Smooth muscle cell (in vitro differentiated cells): Measurements from ENCODE around the gene NDUFA7. TPM values are rescaled to one million over a fixed set of nuclear protein-coding genes. Genes with fewer than 3 reads are reported as not detected.
"Not testable (repeated sequence)": the region's sequence is repeated elsewhere in the genome, so short reads cannot be mapped to it uniquely, and the experiment has no call there.

Experiments
- DNase-seq: peaks from one replicate; lab custom pipeline; 2025; ENCODE audit not compliant: unreplicated experiment; lab: John Stamatoyannopoulos, UW
- H2AFZ ChIP-seq: fragments of 200-600 bp; sonication (generic); 2 replicates; pipeline ENCODE4 v1.6.0; 2016; ENCODE audit warnings: antibody characterized with exemption, low read depth, mild to moderate bottlenecking
- H3F3A ChIP-seq: fragments of 200-600 bp; sonication (generic); 2 replicates; pipeline ENCODE4 v1.6.0; 2017; ENCODE audit warnings: antibody characterized with exemption, low read depth
- H3K27ac ChIP-seq: fragments of 200-600 bp; sonication (generic); 2 replicates; pipeline ENCODE4 v1.5.1; 2016; ENCODE audit warnings: low read depth, mild to moderate bottlenecking
- H3K27me3 ChIP-seq: fragments of 200-600 bp; sonication (generic); 2 replicates; pipeline ENCODE4 v1.6.1; 2016; ENCODE audit warnings: low read depth, mild to moderate bottlenecking
- H3K36me3 ChIP-seq: fragments of 200-600 bp; sonication (generic); 2 replicates; pipeline ENCODE4 v1.5.1; 2016; ENCODE audit warnings: low read depth
- H3K4me1 ChIP-seq: fragments of 200-600 bp; sonication (generic); 2 replicates; pipeline ENCODE4 v1.5.1; 2016; ENCODE audit warnings: low read depth
- H3K4me2 ChIP-seq: fragments of 200-600 bp; sonication (generic); 2 replicates; pipeline ENCODE4 v1.6.0; 2016; ENCODE audit warnings: mild to moderate bottlenecking
- H3K4me3 ChIP-seq: fragments of 200-600 bp; sonication (generic); 2 replicates; pipeline ENCODE4 v1.5.1; 2016; ENCODE audit warnings: mild to moderate bottlenecking
- H3K79me2 ChIP-seq: fragments of 200-600 bp; sonication (generic); 2 replicates; pipeline ENCODE4 v1.6.0; 2016; ENCODE audit warnings: low read depth, mild to moderate bottlenecking
- H3K9ac ChIP-seq: fragments of 200-600 bp; sonication (generic); 2 replicates; pipeline ENCODE4 v1.6.0; 2016; ENCODE audit warnings: low read depth
- H3K9me3 ChIP-seq: fragments of 200-600 bp; sonication (generic); replicated peaks from 2 replicates; pipeline ENCODE4 v1.5.1; 2016; ENCODE audit warnings: low read depth
- H4K20me1 ChIP-seq: fragments of 200-600 bp; sonication (generic); 2 replicates; pipeline ENCODE4 v1.6.0; 2016; ENCODE audit warnings: low read depth
- CTCF ChIP-seq: fragments of 200-600 bp; sonication (generic); IDR thresholded peaks from 2 replicates; pipeline ENCODE4 v1.5.1; 2017; ENCODE audit warnings: borderline replicate concordance, mild to moderate bottlenecking, antibody characterized with exemption; ENCODE audit not compliant: insufficient read depth, poor library complexity, severe bottlenecking
- WGBS: methylation state at CpG from one replicate; pipeline ENCODE4 v1.1.7; 2016; ENCODE audit warnings: low lambda C conversion rate; 5-methylcytosine and 5-hydroxymethylcytosine counted together
- polyA plus RNA-seq: library from polyadenylated mRNA; unstranded; fragments of >200 nt; fragmentation: Nextera tagmentation; extraction: Ambion mirVana; gene quantifications from 2 replicates; pipeline ENCODE4 v1.2.1, GENCODE V29; 2016
- total RNA-seq: library from RNA; depleted of rRNA; stranded (reverse); fragments of >200 nt; gene quantifications from 2 replicates; pipeline ENCODE4 v1.2.3, GENCODE V29; 2014

Gene NDUFA7
- total and polyA plus RNA-seq, 2 experiments from 2014 or later = 17.3 to 80.4 TPM

GRCh38 chr19:8276508-8276907, 44.7 kb downstream of the NDUFA7 start:
- H3K27ac ChIP-seq, H3K4me3 ChIP-seq, H3K79me2 ChIP-seq, H3K9me3 ChIP-seq, H3K4me1 ChIP-seq, H2AFZ ChIP-seq, DNase-seq, H4K20me1 ChIP-seq, H3K36me3 ChIP-seq, H3K4me2 ChIP-seq, H3F3A ChIP-seq, H3K9ac ChIP-seq, H3K27me3 ChIP-seq: not testable (repeated sequence)
- WGBS = no CpG with 5 or more reads among the region's 9 CpGs

DNA sequence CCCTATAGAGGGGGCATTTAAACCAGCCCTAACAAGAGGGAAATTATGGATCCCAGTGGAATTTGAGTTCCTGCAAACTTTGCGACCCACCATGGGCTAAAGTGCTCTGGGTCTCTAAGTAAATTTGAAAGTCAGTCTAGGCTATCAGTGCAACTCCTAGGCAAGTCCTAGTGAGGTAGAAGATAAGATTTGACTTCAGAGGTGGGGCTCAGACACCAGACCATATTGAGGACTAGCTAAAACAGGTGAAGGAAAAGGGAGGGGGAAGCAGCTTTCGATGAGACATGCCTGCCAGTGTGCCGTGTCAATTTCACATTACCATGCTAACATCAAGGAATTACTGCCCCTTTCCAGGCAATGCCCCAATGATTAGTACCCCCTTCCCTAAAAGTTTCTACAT, 51.5 kb downstream of the NDUFA7 start:
- Histone ChIP-seq H3K9ac (no peak overlapping the region), H3K9me3 (no peaks in the 10 kb centered on the region), H3F3A (no peaks in the 10 kb centered on the region), H3K27ac (no peak overlapping the region), H3K4me2 (no peak overlapping the region), H4K20me1 (no peaks in the 10 kb centered on the region), H3K27me3 (no peaks in the 10 kb centered on the region), H2AFZ (no peak overlapping the region), H3K4me1 (no peaks in the 10 kb centered on the region), H3K36me3 (no peaks in the 10 kb centered on the region), H3K4me3 (no peak overlapping the region), H3K79me2 (no peaks in the 10 kb centered on the region)
- no peak for DNase-seq
- 94% methylated on average over 3 of the region's 3 CpGs for WGBS
- no peak for TF ChIP-seq CTCF

DNA sequence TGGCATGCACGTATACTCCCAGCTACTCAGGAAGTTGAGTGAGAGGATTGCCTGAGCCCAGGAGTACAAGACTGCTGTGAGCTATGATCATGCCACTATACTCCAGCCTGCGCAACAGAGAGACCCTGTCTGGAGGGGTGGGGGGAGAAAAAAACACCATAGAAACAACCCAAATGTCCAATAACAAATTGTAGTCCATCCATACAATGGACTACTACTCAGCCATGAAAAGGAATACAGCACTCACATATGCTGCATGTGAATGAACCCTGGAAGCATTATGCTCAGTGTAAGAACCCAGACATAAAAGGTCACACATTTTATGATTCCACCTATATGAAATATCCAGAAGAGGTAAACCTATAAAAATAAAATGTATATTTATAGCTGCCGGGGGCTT, 55.3 kb downstream of the NDUFA7 start:
- TF ChIP-seq CTCF = no peak
- Histone ChIP-seq H3K9ac (no peak overlapping the region), H3F3A (no peaks in the 10 kb centered on the region), H3K4me3 (no peak overlapping the region), H3K4me1 (no peaks in the 10 kb centered on the region), H3K4me2 (no peak overlapping the region), H3K27me3 (no peaks in the 10 kb centered on the region), H4K20me1 (no peaks in the 10 kb centered on the region), H3K9me3 (no peaks in the 10 kb centered on the region), H2AFZ (no peak overlapping the region), H3K27ac (no peak overlapping the region), H3K36me3 (no peaks in the 10 kb centered on the region), H3K79me2 (no peaks in the 10 kb centered on the region)
- DNase-seq = no peak
- WGBS = 89% methylated on average over 3 of the region's 3 CpGs

GRCh38 chr19:8264248-8264647, 56.9 kb downstream of the NDUFA7 start:
- not testable (repeated sequence) for H3F3A ChIP-seq

GRCh38 chr19:8262431-8262830, 58.7 kb downstream of the NDUFA7 start:
- H3K4me2 ChIP-seq = no peak overlapping the region
- no peaks in the 10 kb centered on the region for H4K20me1 ChIP-seq
- H3K4me3 ChIP-seq = no peak overlapping the region
- no peak overlapping the region for H3K27ac ChIP-seq
- no peaks in the 10 kb centered on the region for H3K27me3 ChIP-seq
- TF ChIP-seq CTCF = no peak
- no peak overlapping the region for H2AFZ ChIP-seq
- H3K79me2 ChIP-seq = no peaks in the 10 kb centered on the region
- WGBS = 93% methylated on average over 6 of the region's 6 CpGs
- no peak for DNase-seq
- no peaks in the 10 kb centered on the region for H3K9me3 ChIP-seq
- no peaks in the 10 kb centered on the region for H3K4me1 ChIP-seq
- no peaks in the 10 kb centered on the region for H3K36me3 ChIP-seq
- no peak overlapping the region for H3K9ac ChIP-seq
- no peaks in the 10 kb centered on the region for H3F3A ChIP-seq

More at GRCh38 chr19:8264248-8264647, 56.9 kb downstream of the NDUFA7 start:
- H3K4me2 ChIP-seq, H3K36me3 ChIP-seq, H4K20me1 ChIP-seq, H3K4me1 ChIP-seq, H3K27ac ChIP-seq, DNase-seq, H2AFZ ChIP-seq, H3K9me3 ChIP-seq, H3K79me2 ChIP-seq, H3K9ac ChIP-seq, H3K4me3 ChIP-seq, H3K27me3 ChIP-seq: not testable (repeated sequence)
- 94% methylated on average over 4 of the region's 4 CpGs for WGBS
